HepG2 (cell line): Measurements from ENCODE around the gene PLOD2. TPM values are rescaled to one million over a fixed set of nuclear protein-coding genes. Genes with fewer than 3 reads are reported as not detected.

Experiments
- ATAC-seq: fragments of 200-7000 bp; cut with Tn5 transposase; 3 replicates; pipeline ENCODE4 v1.9.1; 2020; ENCODE audit warnings: mild to moderate bottlenecking, moderate library complexity
- BruUV-seq: library from RNA; stranded (reverse); fragments of 400-500 nt; replicated peaks from 2 replicates; lab custom pipeline; 2021; lab: Mats Ljungman, UMichigan
- CTCF ChIA-PET: fragments of 300-600 bp; formaldehyde crosslinking; extraction: SDS; loops from one replicate; lab custom pipeline; 2021; ENCODE audit warnings: low total read pairs, inconsistent platforms, low intra/inter-chr PET ratio; lab: Yijun Ruan, JAX
- POLR2A ChIA-PET: fragments of 350-600 bp; sonication (Branson Sonifier 250); formaldehyde crosslinking; loops from one replicate; lab custom pipeline; 2020; ENCODE audit warnings: antibody characterized with exemption, inconsistent platforms; lab: Yijun Ruan, JAX
- DNase-seq: peaks from one replicate; pipeline ENCODE4 v3.0.0-alpha.2; 2015; ENCODE audit warnings: low spot score
- FAIRE-seq: peaks from 3 replicates; lab custom pipeline; 2011; peaks lifted over from hg19 to GRCh38; lab: Jason Lieb, UNC
- H2AFZ ChIP-seq: one replicate; pipeline ENCODE4 v1.6.1; 2011; ENCODE audit warnings: low read length, inconsistent platforms
- H3K27ac ChIP-seq: fragments of 300-600 bp; 3 replicates; pipeline ENCODE4 v1.8.0; 2011; ENCODE audit warnings: mixed run types, mild to moderate bottlenecking, mixed read lengths, low read length, inconsistent platforms; ENCODE audit not compliant: insufficient read depth; ENCODE audit errors: extremely low read length
- H3K27me3 ChIP-seq, 2 experiments: fragments of 200-600 bp in 1 of 2; 2 replicates in 1 of 2; 3 replicates in 1 of 2; pipeline versions ENCODE4 v1.6.0 to v1.8.0; 2011; ENCODE audit warnings: low read length in 2 of 2, mild to moderate bottlenecking in 2 of 2, moderate library complexity in 2 of 2, inconsistent platforms in 1 of 2; ENCODE audit not compliant: insufficient read depth in 2 of 2, control insufficient read depth in 1 of 2
- H3K36me3 ChIP-seq, 2 experiments: fragments of 200-600 bp in 1 of 2; replicated peaks in 1 of 2; 2 replicates in 1 of 2; 3 replicates in 1 of 2; pipeline versions ENCODE4 v1.5.1 to v1.8.0; 2011; ENCODE audit warnings: low read length in 2 of 2, inconsistent platforms in 1 of 2; ENCODE audit not compliant: insufficient read depth in 2 of 2, control insufficient read depth in 1 of 2
- H3K4me1 ChIP-seq: 2 replicates; pipeline ENCODE4 v1.5.1; 2012; ENCODE audit warnings: low read length, inconsistent platforms; ENCODE audit not compliant: insufficient read depth
- H3K4me2 ChIP-seq: 2 replicates; pipeline ENCODE4 v1.6.0; 2011; ENCODE audit warnings: low read depth, low read length, inconsistent platforms
- H3K4me3 ChIP-seq, 3 experiments: fragments of 200-600 bp in 1 of 3; sonication (generic), shearing (Covaris generic) in 1 of 3; replicated peaks in 1 of 3; 2 replicates each; pipeline ENCODE4 v1.5.1; 2011 to 2016; ENCODE audit warnings: low read length in 3 of 3, inconsistent platforms in 2 of 3, low read depth in 2 of 3, mild to moderate bottlenecking in 2 of 3, control low read depth in 1 of 3, mixed read lengths in 1 of 3; ENCODE audit not compliant: insufficient read depth in 1 of 3
- H3K79me2 ChIP-seq: one replicate; pipeline ENCODE4 v1.6.1; 2011; ENCODE audit warnings: low read length, inconsistent platforms; ENCODE audit not compliant: insufficient read depth
- H3K9ac ChIP-seq: 2 replicates; pipeline ENCODE4 v1.6.0; 2011; ENCODE audit warnings: mild to moderate bottlenecking, low read depth, low read length, inconsistent platforms; ENCODE audit not compliant: insufficient read depth
- H3K9me3 ChIP-seq: 2 replicates; pipeline ENCODE4 v1.5.1; 2012; ENCODE audit warnings: mild to moderate bottlenecking, low read length
- H4K20me1 ChIP-seq: 2 replicates; pipeline ENCODE4 v1.6.0; 2011; ENCODE audit warnings: inconsistent platforms, mild to moderate bottlenecking, low read length, moderate library complexity; ENCODE audit not compliant: insufficient read depth
- FOXA1 ChIP-seq, 2 experiments: fragments of 450-650 bp in 1 of 2; sonication (generic) in 1 of 2; formaldehyde crosslinking in 1 of 2; IDR thresholded peaks; 2 replicates each; pipeline versions ENCODE4 v1.4.0 to v1.6.1; 2016 to 2020; ENCODE audit warnings: missing genetic modification reagents in 1 of 2
- NRL ChIP-seq: sonication (generic); formaldehyde crosslinking; IDR thresholded peaks from 2 replicates; pipeline ENCODE4 v1.5.0; 2020; ENCODE audit warnings: missing genetic modification reagents, mild to moderate bottlenecking, moderate library complexity, borderline replicate concordance
- SETDB1 ChIP-seq: sonication (generic); formaldehyde crosslinking; IDR thresholded peaks from 2 replicates; pipeline ENCODE4 v1.5.1; 2020; ENCODE audit warnings: missing genetic modification reagents, mild to moderate bottlenecking, borderline replicate concordance
- ZNF354B ChIP-seq: sonication (generic); formaldehyde crosslinking; IDR thresholded peaks from 2 replicates; pipeline ENCODE4 v1.8.0; 2022; ENCODE audit warnings: mild to moderate bottlenecking, missing genetic modification reagents
- ZNF382 ChIP-seq: sonication (generic); formaldehyde crosslinking; IDR thresholded peaks from 2 replicates; pipeline ENCODE4 v1.5.0; 2020; ENCODE audit warnings: missing genetic modification reagents, mild to moderate bottlenecking, borderline replicate concordance
- ZNF446 ChIP-seq: sonication (generic); formaldehyde crosslinking; IDR thresholded peaks from 2 replicates; pipeline ENCODE4 v1.5.0; 2020; ENCODE audit warnings: mild to moderate bottlenecking, missing genetic modification reagents
- ZNF746 ChIP-seq: sonication (generic); formaldehyde crosslinking; IDR thresholded peaks from 2 replicates; pipeline ENCODE4 v1.8.0; 2022; ENCODE audit warnings: mild to moderate bottlenecking, missing genetic modification reagents
- WGBS: methylation state at CpG from one replicate; pipeline ENCODE4 v1.1.6; 2017; ENCODE audit warnings: low lambda C conversion rate; 5-methylcytosine and 5-hydroxymethylcytosine counted together
- in situ Hi-C: cut with HindIII; loops from 2 replicates; pipeline ENCODE4 v1.10.0; 2017; ENCODE audit warnings: low pct_unique_long_range_greater_than_20kb; ENCODE audit not compliant: extremely low pct_ligation_motif_present
- intact Hi-C: fragments of 100-400 bp; cut with micrococcal nuclease; formaldehyde crosslinking; loops from one replicate; pipeline ENCODE4 v1.10.0; 2022; ENCODE audit not compliant: unreplicated experiment
- polyA plus RNA-seq, 8 experiments: library from polyadenylated mRNA; depleted of rRNA in 3 of 8; stranded (reverse) in 7 of 8; unstranded in 1 of 8; fragments of >200 nt; fragmentation: Illumina TruSeq in 4 of 8; extraction: Trizol in 4 of 8; gene quantifications; 2 replicates each; pipeline versions ENCODE4 v1.2.1 to v1.2.3, GENCODE V29; 2011 to 2016; ENCODE audit warnings: low read depth in 4 of 8, missing spikeins in 1 of 8, mixed read lengths in 1 of 8; ENCODE audit not compliant: insufficient read depth in 1 of 8
- total RNA-seq, 5 experiments: library from RNA; depleted of rRNA; stranded (reverse); fragments of >200 nt; fragmentation: Illumina TruSeq; extraction: Trizol; gene quantifications; 2 replicates each; pipeline ENCODE4 v1.2.3, GENCODE V29; 2016; ENCODE audit warnings: low read depth in 1 of 5
- TF ChIP-seq, protein P1 (sequence below): sonication (generic); formaldehyde crosslinking; IDR thresholded peaks from 2 replicates; pipeline ENCODE4 v1.4.0; 2020; ENCODE audit warnings: mild to moderate bottlenecking, missing genetic modification reagents
- TF ChIP-seq, protein P2 (sequence below): sonication (generic); formaldehyde crosslinking; IDR thresholded peaks from 2 replicates; pipeline ENCODE4 v1.8.1; 2023; ENCODE audit warnings: mild to moderate bottlenecking, missing genetic modification reagents
- TF ChIP-seq, protein P3 (sequence below): sonication (generic); formaldehyde crosslinking; IDR thresholded peaks from 2 replicates; pipeline ENCODE4 v1.4.0; 2020; ENCODE audit warnings: missing genetic modification reagents
- TF ChIP-seq, protein P4 (sequence below): sonication (generic); formaldehyde crosslinking; IDR thresholded peaks from 2 replicates; pipeline ENCODE4 v1.9.0; 2021; ENCODE audit warnings: missing genetic modification reagents, mild to moderate bottlenecking, borderline replicate concordance
- TF ChIP-seq, protein P5 (sequence below): sonication (generic); formaldehyde crosslinking; conservative IDR thresholded peaks from 2 replicates; pipeline ENCODE4 v1.8.0; 2022; ENCODE audit warnings: missing genetic modification reagents

PLOD2 gene
- total and polyA plus RNA-seq, 2 of the 13 experiments (the other 11 are each of a cell fraction or from before 2014, with no cell fraction given): 107 to 161 TPM

DNA sequence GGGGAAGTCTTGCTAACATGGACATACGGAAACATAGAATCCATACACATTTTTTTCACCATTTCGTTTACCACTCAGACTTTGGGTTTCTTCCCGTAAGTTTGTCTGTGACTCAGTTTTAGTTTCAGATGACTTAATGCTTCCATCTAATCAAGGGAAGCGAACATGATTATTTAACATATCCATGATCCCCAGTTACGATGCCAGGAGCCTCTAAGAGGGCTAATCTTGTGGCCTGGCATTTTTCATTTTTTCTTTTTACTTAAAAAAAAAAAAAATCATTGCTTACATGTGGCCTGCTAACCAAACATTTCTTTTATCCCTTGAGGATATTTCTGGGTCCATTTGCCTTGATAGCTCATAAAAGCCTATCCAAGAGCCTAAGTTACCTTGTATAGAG lies 20.2 kb upstream of the PLOD2 start (continued):
- TF ChIP-seq, protein P1, sequence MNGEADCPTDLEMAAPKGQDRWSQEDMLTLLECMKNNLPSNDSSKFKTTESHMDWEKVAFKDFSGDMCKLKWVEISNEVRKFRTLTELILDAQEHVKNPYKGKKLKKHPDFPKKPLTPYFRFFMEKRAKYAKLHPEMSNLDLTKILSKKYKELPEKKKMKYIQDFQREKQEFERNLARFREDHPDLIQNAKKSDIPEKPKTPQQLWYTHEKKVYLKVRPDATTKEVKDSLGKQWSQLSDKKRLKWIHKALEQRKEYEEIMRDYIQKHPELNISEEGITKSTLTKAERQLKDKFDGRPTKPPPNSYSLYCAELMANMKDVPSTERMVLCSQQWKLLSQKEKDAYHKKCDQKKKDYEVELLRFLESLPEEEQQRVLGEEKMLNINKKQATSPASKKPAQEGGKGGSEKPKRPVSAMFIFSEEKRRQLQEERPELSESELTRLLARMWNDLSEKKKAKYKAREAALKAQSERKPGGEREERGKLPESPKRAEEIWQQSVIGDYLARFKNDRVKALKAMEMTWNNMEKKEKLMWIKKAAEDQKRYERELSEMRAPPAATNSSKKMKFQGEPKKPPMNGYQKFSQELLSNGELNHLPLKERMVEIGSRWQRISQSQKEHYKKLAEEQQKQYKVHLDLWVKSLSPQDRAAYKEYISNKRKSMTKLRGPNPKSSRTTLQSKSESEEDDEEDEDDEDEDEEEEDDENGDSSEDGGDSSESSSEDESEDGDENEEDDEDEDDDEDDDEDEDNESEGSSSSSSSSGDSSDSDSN: no peak
- TF ChIP-seq, all 625 proteins: peak for 0

DNA sequence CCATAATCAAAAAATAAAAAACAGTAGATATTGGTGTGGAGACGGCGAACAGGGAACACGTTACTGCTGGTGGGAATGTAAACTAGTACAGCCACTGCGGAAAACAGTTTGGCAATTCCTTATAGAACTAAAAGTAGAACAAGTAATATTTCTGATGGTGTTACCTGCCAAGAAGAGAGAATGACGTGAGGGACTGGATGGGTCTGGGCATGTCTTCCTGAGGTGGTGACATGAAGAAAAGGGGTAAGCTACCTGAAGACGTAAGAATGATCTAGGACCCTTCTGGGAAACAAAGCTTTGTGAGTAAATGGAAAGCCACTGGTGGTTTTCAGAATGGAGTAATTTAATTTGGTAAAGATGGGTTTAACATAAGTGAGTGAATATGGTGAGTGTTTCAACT lies 19.4 kb upstream of the PLOD2 start:
- CTCF ChIA-PET: no interaction called here
- Histone ChIP-seq H2AFZ (no peak overlapping the region), H3K79me2 (no peaks in the 10 kb centered on the region), H3K4me1 (0 out of 2 replicates have a peak, but pooled peaks cover 4% of the 10 kb centered on the region), H3K27me3 (no peaks in the 10 kb centered on the region), H3K4me3 (no peak overlapping the region), H3K36me3 (no peaks in the 10 kb centered on the region), H3K9ac (no peak overlapping the region), H3K4me2 (no peak overlapping the region), H3K9me3 (no peaks in the 10 kb centered on the region), H3K27ac (no peak overlapping the region), H4K20me1 (no peaks in the 10 kb centered on the region)
- POLR2A ChIA-PET: no interaction called here
- ATAC-seq: no peak
- DNase-seq: no peak
- intact Hi-C loops (loop anchor here (10.0 kb wide), 1 partner anchor 464 kb away; no protein-coding TSS in a partner anchor), in situ Hi-C loops (loop anchor here (25.0 kb wide), 1 partner anchor 393 kb away; no protein-coding TSS in a partner anchor)
- no TSS peak for BruUV-seq
- FAIRE-seq: no peak
- 73% methylated on average over 6 of the region's 6 CpGs for WGBS
- TF ChIP-seq NRL (CRISPR knock-in tag) (no peak), ZNF446 (CRISPR knock-in tag) (no peak), FOXA1 (IDR thresholded peaks at IDR 0.05) (no peak), FOXA1 (CRISPR knock-in tag; IDR thresholded peaks at IDR 0.05) (no peak), SETDB1 (CRISPR knock-in tag) (no peak), ZNF382 (CRISPR knock-in tag) (no peak), ZNF354B (no peak), ZNF746 (CRISPR knock-in tag) (no peak)
- TF ChIP-seq, protein P2, sequence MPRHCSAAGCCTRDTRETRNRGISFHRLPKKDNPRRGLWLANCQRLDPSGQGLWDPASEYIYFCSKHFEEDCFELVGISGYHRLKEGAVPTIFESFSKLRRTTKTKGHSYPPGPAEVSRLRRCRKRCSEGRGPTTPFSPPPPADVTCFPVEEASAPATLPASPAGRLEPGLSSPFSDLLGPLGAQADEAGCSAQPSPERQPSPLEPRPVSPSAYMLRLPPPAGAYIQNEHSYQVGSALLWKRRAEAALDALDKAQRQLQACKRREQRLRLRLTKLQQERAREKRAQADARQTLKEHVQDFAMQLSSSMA: no peak
- TF ChIP-seq, protein P3, sequence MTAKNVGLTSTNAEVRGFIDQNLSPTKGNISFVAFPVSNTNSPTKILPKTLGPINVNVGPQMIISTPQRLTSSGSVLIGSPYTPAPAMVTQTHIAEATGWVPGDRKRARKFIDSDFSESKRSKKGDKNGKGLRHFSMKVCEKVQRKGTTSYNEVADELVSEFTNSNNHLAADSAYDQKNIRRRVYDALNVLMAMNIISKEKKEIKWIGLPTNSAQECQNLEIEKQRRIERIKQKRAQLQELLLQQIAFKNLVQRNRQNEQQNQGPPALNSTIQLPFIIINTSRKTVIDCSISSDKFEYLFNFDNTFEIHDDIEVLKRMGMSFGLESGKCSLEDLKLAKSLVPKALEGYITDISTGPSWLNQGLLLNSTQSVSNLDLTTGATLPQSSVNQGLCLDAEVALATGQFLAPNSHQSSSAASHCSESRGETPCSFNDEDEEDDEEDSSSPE: no peak
- TF ChIP-seq, protein P4, sequence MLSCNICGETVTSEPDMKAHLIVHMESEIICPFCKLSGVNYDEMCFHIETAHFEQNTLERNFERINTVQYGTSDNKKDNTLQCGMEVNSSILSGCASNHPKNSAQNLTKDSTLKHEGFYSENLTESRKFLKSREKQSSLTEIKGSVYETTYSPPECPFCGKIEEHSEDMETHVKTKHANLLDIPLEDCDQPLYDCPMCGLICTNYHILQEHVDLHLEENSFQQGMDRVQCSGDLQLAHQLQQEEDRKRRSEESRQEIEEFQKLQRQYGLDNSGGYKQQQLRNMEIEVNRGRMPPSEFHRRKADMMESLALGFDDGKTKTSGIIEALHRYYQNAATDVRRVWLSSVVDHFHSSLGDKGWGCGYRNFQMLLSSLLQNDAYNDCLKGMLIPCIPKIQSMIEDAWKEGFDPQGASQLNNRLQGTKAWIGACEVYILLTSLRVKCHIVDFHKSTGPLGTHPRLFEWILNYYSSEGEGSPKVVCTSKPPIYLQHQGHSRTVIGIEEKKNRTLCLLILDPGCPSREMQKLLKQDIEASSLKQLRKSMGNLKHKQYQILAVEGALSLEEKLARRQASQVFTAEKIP (CRISPR knock-in tag): no peak
- TF ChIP-seq, protein P5, sequence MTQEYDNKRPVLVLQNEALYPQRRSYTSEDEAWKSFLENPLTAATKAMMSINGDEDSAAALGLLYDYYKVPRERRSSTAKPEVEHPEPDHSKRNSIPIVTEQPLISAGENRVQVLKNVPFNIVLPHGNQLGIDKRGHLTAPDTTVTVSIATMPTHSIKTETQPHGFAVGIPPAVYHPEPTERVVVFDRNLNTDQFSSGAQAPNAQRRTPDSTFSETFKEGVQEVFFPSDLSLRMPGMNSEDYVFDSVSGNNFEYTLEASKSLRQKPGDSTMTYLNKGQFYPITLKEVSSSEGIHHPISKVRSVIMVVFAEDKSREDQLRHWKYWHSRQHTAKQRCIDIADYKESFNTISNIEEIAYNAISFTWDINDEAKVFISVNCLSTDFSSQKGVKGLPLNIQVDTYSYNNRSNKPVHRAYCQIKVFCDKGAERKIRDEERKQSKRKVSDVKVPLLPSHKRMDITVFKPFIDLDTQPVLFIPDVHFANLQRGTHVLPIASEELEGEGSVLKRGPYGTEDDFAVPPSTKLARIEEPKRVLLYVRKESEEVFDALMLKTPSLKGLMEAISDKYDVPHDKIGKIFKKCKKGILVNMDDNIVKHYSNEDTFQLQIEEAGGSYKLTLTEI (CRISPR knock-in tag): no peak
